Stomach (tissue), 4 donors: ENCODE data around the gene UBE2V1.

Experiments used
- EP300 ChIP-seq: sonication (generic); formaldehyde crosslinking; IDR thresholded peaks from one replicate; pipeline ENCODE4 v1.6.1; 2017; ENCODE audit warnings: antibody characterized with exemption
- TF ChIP-seq, protein P1 (sequence below), 7 experiments: fragments of 450-650 bp in 4 of 7; fragments of 200-600 bp in 3 of 7; sonication (generic) in 3 of 7; IDR thresholded peaks; one replicate each; pipeline ENCODE4 v1.5.1; 2016 to 2019; ENCODE audit warnings: antibody characterized with exemption in 7 of 7, control low read depth in 2 of 7, mild to moderate bottlenecking in 1 of 7

DNA sequence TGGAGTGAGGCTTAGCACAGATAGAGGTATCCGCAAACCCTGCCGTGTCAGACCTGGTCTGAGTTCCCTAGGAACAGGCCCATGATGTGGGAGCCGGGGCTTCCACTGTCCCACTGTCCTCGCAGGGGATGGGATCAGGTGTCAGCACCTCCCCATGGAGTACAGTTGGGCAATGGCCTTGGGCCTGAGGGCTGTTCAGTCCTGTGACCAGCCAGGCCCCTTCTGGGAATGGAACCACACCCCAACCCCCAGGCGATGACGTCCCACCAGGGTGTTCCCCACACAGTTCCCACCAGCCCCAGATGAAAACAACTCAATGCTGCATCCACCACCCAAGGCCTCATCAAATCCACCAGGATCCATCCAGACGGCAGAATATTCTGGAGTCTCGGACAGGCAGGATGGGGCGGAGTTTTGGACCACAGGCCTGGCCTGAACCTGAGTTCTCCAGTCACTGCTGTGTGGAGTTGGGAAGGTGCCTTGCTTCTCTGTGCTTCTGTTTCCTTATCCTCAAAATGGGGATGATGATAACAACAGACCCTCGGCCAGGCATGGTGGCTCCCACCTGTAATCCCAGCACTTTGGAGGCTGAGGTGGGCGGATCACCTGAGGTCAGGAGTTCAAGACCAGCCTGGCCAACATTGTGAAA is 62.2 kb downstream of the UBE2V1 start:
- TF ChIP-seq, protein P1, sequence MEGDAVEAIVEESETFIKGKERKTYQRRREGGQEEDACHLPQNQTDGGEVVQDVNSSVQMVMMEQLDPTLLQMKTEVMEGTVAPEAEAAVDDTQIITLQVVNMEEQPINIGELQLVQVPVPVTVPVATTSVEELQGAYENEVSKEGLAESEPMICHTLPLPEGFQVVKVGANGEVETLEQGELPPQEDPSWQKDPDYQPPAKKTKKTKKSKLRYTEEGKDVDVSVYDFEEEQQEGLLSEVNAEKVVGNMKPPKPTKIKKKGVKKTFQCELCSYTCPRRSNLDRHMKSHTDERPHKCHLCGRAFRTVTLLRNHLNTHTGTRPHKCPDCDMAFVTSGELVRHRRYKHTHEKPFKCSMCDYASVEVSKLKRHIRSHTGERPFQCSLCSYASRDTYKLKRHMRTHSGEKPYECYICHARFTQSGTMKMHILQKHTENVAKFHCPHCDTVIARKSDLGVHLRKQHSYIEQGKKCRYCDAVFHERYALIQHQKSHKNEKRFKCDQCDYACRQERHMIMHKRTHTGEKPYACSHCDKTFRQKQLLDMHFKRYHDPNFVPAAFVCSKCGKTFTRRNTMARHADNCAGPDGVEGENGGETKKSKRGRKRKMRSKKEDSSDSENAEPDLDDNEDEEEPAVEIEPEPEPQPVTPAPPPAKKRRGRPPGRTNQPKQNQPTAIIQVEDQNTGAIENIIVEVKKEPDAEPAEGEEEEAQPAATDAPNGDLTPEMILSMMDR (IDR thresholded peaks at IDR 0.05): no peak
- no peak for TF ChIP-seq EP300
